Measurements from ENCODE around the gene GPR139.

Gene GPR139

DNA sequence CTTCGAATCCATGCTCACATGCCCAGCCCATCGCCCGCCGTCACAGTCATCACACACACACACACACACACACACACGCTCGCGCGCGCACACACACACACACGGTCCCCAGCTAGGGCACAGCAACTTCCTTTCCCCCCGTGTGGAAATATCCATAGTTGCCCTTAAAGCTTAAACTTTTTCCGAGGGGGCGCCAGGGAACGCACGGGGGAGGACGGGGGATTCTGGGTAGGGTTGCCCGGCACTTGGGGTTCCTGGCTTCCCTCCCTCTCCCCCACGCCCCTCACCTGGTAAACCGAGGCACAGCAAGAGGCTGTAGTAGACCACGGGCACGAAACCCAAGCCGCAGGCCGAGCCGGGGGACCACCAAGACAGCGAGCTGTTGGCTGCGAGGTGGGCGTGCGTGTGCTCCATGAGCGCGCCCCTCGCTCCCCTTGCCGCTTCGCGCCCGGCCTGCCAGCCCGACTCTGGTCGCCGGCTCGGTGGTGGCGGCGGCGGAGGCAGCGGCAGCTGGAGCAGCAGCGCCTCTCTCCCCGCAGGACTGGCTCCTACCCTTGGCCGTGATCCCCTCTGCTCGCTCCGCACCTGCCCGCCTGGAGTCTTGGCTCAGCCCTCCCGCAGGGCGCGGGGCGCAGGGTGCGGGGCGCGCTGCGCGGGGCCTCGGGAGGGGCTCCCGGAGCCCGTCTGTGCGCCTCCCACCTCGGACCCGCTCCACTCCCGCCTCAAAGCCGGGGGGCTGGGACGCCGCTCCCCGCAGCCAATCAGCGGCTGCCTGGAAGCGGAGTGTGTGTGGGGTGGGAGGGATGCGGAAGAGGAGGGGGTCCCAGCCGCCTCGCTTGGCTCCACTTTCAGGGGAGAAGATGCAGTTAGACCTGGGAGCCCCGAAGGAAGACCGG, at the start of gene GPR139:
GPR139 (minus strand) TSS at position 688 of the 896 bp plus-strand sequence; CDS start at position 414, 274 bp downstream.
- no peak for DNase-seq

DNA sequence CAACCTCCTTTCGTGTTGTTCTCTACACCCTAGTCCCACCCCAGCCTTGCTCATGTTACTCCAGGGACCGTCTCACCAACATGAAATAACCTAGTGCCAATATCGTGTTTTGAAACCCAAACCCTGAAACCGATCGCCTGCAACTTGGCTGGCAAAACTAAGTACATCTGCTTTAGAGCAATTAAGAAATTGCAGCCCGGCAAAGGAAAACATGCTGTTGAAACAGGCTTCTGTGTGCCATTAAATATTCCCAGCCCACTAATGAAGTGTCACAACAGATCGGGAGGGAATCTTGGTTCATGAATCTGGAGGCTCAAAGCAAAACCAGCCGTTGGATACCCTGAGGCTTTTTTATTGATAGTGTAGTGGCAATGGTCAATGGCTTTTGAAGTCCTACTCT, 48.3 kb upstream of the GPR139 start:
- DNase-seq = no peak

DNA sequence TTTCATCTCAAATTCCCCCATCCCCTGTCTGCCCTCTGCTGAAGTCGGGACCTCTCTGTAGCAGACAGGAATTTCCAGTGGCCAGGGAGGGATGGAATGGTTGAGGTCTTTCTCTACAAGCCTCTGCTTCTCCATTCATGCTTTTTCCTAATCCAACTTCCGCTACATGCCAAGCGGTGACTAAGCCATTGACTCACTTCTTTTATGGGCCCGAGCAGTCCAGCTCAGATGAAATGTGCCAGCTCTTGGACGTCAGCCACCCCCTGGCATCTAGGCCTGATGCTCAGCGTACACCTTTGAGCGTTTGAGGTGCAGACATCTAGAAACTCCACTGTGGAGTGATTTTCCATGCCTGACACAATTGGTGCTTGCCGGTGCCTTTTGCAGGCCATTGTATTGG, 40.7 kb upstream of the GPR139 start:
- no peak for DNase-seq

DNA sequence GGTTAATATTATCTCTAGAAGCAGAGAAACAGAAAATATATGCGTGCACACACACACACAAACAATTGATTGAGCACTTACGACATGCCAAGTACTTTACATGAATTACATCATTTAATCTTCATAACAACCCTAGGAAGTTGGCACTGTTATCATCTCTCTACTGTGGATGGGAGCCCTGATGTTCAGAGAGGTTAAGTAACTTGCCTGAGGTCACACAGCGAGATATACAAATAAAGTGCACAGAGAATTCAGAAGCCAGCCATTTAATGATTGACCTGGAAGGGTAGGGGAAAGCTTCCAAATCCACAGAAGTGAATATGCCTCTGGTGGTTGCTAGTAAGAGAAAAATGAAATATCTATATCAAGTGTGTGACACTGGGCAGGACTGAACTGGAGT, 37.5 kb upstream of the GPR139 start:
- DNase-seq = no peak

DNA sequence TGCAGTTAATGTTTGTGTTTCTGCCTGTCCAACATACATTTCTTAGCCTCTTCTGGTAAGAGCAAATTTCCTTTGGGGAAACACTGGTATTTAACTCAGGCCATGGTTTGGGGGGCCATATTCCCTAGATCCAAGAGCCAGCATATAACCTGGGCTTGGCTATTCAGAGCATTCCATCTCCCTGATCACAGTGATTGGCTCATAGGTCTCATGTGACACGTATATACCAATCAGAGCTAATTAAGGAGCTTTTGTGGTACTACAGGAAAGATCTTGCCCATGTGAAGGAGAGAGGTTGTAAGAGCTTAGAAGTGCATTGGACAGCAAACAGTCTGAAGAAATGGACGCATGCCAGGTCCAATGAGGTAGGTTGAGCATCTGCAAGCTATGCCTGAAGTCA, 33.4 kb upstream of the GPR139 start:
- no peak for DNase-seq

DNA sequence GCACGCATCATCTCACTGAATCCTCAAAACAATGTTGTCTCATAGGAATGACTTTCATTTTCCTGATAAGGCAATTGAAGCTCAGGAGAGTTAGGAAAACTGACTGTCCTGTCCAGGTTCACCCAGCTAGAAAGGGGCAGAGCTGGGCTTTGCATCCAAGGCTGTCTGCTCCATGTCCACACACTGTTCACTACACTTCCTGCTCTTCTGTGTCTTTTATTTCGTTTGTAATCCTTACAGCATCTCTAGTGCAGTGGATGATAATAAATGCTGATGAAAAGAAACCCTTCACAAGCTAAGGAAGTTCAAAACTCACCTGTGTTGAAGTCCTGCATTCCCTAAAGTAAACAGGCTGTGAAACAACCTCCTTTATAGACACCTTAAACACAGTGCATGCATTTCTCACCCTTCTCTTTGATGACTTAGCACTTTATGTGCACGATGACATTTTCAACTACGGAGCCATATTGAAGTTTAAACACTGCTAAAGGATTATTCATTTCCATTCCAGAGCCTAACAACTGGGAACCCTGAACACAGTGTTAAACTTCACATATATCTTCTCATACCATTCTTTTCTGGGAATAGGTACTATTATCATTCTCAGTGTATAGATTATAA, 31.0 kb upstream of the GPR139 start:
- no peak for DNase-seq

DNA sequence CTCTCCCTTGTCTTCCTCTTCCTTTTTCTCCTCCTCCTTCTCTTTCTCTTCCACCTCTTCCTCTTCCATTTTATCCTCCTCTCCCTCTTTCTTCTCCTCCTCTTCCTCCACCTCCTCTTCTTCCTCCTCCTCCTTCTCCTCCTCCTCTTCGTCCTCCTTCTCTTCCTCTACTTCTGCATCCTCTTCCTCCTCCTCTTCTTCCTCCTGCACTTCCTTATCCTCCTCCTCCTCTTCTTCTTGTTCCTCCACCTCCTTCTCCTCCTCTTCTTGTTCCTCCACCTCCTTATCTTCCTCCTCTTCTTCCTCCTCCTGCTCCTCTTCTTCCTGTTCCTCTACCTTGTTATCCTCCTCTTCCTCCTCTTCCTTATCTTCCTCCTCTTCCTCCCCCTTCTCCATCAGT, 28.8 kb upstream of the GPR139 start:
- DNase-seq = no peak

DNA sequence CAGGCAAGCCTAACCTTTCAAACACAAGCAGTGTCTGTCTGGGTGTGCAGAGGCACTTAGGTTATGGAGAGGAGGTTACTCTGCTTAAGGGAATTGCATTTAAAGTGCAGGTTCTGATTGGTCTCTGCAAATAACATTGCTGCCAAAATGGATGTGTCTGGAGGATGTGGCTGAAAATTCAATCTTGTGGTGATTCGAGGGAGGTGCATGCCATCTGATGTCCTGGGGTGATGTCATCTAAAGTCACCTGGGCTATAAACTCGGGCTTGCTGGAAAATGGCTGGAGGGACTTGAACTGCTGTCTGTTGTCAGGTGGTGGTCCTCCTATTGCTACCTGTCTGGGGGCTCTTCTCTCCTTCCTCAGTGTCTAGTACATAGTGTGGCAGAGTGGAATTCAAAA, 28.3 kb upstream of the GPR139 start:
- DNase-seq = no peak

DNA sequence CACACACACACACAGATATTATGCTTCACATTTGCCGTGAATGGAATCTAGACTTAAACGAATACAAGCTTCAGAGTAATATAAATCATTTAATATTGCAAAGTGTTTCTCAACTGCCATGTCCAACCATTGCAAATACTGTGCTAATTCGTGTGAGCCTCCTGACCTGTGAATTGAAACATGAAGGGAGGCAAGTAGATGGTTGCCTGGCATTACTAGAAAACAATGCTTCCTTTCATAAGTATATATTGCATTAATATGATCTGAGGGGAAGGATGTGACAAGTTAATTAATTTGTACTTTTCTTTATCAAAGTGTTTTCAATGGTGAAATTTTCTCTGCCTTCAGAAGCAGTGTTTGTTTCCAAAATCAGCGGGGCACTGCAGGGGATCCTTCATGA, 25.7 kb upstream of the GPR139 start:
- DNase-seq = no peak

DNA sequence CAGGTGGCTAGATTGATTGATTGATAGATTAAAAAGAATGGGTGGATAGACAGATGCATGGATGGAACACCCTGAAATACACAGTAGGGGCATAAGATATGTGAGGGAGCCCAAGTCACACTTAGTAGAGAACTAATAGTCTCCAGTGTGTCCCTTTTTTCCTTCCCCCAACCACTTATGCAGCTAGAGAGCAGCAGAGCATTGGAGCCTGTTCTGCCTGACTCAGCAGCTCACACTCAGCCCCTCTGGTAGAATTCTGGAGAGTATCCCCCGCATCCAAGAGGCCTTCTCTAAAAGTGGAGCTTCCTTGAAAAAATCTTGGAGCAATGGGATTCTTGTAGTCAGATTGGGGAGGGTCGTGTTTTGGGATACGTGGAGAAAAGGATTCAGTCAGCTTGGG, 20.5 kb upstream of the GPR139 start:
- no peak for DNase-seq

DNA sequence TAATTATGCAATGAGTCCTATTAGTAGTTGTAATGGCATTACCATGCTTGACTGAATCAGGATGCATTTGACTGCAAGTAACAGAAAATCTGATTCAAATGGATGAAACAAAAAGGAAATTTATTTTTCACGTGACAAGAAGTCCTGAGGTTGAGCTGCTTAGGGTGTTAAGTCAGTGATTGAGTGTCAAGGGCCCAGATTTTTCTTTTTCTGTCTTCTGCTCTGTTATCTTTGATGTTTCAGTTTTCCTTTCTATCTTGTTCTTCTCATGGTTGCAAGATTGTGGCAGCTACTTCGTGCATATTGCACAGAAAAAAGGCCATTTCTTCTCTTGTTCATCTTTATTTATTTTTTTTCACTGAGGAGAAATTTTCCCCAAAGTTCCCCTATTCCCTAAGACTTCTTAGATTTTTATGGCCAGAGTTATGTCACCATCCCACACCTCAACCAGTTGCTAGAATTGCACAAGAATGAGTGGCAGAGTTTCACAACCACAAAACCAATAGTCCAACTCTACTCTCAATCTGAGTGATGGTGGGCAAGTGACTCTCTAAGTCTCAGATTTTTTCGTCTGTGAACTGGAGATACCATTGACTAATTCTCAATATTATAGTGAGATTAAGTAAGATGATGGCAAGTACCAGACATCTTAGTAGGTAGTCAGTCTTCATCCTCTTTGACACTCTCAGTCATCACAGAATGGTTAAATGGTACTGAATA, 15.7 kb upstream of the GPR139 start:
- no peak for DNase-seq

DNA sequence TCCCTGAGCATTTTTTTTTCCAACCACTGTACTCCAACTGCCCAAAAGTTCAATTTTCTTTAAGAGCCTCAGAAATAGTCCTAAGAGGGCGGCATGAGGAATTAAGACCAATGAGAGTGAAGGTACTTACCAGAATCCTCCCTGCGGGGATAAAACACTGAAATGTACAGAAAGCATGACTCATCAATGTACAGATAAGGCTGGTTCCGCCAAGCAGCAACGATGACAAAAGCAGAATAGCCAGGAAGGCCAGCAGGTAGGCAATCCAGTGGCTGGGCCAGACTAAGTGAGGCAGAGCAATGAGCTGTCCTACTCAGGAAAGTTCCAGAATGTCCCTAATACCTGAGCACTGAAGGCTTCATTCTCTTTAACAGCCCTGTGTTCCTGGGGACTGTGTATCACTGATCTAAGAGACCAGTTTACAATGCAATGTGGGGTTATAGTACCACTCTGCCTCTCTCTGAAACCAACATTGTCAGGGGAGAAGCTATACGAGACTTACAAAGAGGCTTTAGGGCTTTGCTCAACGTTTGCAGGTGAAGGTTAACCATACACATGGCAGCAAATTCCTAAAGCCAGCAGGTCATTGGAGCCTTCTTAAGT, 11.0 kb upstream of the GPR139 start:
- no peak for DNase-seq

DNA sequence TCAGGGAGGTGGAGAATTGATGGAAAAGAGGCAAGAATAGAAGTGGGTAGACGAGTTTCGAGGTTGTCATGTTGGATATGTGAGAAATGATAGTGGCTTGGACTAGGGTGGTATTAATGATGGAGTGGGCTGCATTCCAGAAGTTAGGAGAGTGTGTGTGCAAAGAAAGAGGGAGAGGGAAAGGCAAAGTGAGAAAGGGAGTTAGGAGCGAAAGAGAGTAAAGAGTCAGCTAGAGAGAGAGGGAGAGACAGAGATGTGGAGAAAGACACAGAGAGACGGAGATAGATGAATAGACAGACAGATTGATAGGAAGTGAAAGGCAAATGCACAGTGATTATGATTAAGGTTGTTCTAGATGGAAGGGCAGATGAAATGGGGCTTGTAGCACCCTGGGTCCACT, 5.4 kb upstream of the GPR139 start:
- no peak for DNase-seq

DNA sequence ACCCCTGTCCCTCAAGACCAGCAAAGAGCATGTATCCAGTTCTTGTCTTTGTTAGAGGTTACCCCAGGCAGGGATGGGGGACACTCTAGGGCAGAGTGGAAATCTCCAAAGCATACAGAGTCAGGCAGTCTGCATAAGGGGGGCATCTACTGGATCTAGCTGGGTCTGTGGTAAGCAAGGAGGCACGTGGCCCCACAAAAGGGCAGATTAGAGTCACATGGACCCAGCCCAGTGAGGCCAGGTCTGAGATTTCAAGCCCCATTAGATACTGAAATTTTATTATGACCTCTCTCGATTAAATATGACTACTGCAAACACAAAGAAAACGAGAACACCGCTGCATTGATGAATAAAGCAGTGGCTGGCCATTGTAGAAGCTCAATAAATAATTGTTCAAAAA, 1.6 kb upstream of the GPR139 start:
- no peak for DNase-seq

DNA sequence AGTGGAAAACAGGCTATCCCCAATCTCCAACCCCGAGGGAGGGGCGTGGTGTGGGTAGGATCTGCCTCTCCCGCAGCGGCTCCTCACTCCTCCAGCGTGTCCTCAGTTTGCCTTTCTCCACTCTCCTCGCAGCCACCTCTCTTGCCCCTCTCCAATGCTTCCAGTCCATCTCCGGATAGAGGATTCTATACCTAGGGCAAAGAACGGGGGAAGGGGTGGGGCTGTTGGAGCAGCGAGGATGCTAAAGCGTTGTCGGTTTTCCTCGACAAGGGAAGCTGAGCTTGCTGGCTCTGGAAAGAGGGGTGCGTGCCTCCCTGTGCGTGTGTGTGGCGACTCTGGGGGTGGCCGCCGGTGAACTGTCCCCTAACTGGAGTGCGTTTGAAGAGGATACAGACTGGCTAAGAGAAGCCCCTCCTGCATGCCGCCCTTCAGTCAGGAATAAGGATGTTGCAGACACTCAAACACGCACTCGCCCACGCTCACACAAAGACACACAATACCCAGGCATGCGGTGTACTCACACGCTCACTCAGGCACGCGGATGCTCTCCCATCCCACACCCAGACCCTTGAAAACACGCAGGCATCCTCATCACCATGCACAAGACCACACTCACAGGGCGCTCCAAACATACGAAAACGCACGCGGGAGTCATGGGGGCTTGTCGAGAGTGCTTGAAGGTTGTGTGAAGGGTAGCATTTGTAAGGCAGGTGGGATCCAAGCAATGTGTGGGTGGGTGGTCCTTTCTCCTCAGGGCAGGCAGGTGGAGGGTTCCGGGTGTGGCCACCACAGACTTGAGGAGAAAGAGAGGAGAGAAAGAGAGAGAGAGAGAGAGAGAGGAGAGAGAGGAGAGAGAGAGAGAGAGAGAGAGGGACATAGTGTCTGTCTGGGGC, 655 bp upstream of the GPR139 start:
- no peak for DNase-seq

DNA sequence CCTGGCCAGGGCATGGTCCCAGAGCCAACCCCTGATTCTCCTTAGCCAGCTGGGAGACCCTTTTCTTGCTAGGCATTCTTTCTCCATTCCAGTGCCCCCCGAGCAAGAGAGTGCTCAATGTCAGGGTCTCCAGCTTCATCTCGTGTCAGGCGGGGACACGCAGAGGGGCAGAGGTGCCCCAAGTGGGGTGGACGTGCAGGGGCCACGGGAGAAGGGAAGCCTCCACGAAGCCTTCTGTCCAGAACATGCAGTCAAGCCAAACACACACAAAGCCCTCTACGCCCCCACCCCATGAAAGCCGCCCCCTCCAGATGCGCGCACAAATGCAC, 852 bp downstream of the GPR139 start:
- no peak for DNase-seq

DNA sequence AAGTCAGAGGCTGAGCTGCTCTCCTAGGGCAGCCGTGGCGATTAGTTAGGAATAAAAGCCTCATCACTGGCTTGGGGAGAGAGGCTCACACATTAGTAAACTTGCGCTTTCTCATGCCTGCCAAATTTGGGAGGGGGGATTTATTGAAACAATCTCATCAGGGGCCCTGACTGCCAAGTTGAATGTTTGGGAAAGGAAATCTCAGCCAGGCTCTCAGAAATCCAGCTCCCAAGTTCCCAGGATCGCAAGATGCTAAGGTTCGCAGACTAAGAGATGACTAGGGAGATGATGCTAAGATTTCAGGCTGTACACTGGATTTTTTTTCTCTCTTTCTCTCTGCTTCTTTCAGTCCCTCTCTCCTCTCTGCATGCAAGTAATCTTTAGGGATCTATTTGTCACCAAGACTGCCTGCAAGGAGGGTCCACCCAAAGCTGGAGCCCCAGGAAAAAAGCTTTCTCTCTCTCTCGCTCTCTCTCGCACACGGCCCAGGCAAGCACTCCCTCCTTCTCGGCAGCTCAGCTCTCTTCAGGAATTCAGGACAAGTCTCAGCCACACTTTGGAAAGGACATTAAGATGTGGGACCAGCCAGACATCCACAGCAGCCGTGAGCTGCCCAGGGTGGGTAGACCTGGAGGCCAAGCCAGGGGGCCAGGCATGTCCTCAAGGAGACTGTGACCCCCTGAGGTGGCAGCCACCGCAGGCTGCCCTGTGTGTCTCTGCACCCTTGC, 1.4 kb downstream of the GPR139 start:
- DNase-seq = no peak

DNA sequence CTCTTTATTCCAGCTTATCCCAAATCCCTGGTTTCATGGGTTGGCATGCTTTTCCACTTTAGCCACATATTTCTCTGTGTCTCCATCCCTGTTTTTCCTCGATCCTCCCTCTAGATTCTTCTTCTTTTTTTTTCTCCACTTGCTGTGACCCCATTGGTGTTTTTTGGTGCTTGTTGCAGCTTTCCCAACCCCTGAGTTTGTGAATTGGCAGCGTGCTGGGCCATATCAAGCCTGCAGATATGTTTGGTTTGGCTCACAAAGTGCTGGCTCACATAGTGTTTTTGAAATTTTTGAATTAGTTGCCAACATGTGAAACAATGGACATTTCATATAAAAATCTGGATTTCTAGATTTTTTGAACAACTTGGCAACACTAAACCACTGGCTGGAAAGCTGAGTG, 8.8 kb downstream of the GPR139 start:
- DNase-seq = no peak

DNA sequence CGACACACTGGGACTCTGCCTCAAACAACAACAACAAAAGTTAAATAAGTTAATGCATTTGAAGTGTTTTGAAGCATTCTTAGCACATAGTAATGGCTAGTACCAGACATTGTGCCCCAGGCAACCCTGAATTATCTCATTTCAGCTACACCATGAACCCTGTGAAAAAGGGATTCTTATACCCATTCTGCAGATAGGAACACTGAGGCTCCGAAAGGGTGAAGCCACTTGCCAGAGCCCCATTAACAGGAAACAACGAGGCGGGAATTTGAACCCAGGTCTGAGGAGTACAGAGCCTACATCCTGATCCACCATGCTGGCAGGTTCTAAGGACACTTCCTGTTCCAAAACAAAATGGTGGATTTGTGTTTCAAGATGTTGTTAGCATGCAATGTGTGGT, 9.2 kb downstream of the GPR139 start:
- DNase-seq = no peak

DNA sequence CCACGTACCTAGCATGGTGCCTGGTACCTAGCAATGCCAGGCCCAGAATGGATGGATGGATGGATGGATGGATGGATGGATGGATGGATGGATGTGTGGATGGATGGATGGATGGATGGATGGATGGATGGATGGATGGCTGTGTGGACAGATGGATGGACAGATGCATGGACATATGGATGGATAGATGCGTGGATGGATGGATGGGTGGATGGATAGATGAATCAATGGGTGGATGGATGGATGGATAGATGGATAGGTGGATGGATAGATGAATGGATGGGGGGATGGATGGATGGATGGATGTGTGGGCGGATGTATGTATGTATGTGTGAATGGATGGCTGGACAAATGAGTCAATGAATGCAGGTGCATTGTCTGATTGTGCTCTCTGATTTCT, 12.6 kb downstream of the GPR139 start:
- DNase-seq = no peak

DNA sequence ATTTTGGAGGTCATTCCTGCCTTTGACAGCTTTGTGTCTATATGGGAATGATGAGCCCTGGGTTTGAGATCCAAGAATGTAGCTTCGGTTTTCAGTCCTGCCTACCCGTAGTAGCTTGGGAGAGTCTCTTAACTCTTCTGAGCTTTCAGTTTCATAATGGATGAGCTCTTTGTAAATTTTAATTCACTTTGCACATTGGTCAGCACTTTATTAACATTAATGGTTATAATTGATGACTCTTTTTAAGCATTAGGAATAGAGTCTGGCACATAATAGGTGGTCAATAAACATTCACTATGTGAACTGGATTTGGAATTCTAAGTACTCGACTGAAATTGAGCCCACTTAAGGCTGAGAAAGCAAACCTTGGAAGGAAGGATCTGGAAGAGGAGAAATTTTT, 17.3 kb downstream of the GPR139 start:
- no peak for DNase-seq

DNA sequence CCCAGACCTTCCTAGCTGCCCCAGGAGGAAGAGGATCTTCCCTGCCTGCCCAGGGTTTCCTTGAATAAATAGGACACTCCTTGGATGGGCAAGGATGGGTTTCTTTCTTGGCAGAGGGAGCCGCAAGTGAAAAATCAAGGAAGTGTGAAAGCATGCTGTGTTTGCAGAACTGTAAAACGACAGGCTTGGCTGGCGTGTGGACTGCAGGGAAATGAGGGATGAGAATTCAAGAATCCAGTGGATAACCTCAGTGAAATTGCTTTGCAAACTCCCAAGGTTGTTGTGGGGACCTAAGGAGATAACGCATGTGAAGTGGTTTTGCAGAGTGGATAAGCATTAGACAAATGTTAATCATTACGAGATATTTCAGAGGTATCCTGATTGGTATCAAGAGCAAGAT, 20.4 kb downstream of the GPR139 start:
- no peak for DNase-seq
